K562 (cell line): ENCODE results near the gene NFATC2. TPM values are rescaled to one million over a fixed set of nuclear protein-coding genes. Genes with fewer than 3 reads are reported as not detected.

ENCODE experiments used
- ATAC-seq: fragments of 200-7000 bp; cut with Tn5 transposase; 3 replicates; pipeline ENCODE4 v1.9.1; 2020; ENCODE audit warnings: moderate library complexity
- BruUV-seq: library from RNA; stranded (reverse); fragments of 400-500 nt; replicated peaks from 2 replicates; lab custom pipeline; 2021; lab: Mats Ljungman, UMichigan
- CTCF ChIA-PET: fragments of 300-600 bp; formaldehyde crosslinking; extraction: SDS; loops from one replicate; lab custom pipeline; 2021; ENCODE audit warnings: low intra/inter-chr PET ratio; lab: Yijun Ruan, JAX
- POLR2A ChIA-PET: fragments of 300-600, 350-650 bp; sonication (Branson Sonifier 250); formaldehyde crosslinking; extraction: SDS; loops from one replicate; lab custom pipeline; 2021; ENCODE audit warnings: antibody characterized with exemption, inconsistent platforms; lab: Yijun Ruan, JAX
- DNase-seq, 4 experiments: peaks; one replicate each; pipeline versions ENCODE4 v3.0.0 to v3.0.0-alpha.2; 2011 to 2018; ENCODE audit warnings: low spot score in 3 of 4, mixed read lengths in 3 of 4; ENCODE audit errors: extremely low read depth in 1 of 4
- FAIRE-seq: peaks from 2 replicates; lab custom pipeline; 2011; peaks lifted over from hg19 to GRCh38; lab: Jason Lieb, UNC
- H2AFZ ChIP-seq: 2 replicates; pipeline ENCODE4 v1.6.0; 2011; ENCODE audit warnings: low read depth, low read length, control low read depth, inconsistent platforms
- H3K27ac ChIP-seq: fragments of 200-600 bp; 3 replicates; pipeline ENCODE4 v1.8.0; 2011; ENCODE audit warnings: low read depth, mild to moderate bottlenecking, control low read depth, inconsistent platforms, low read length, moderate library complexity, mixed read lengths; ENCODE audit errors: extremely low read depth
- H3K27me3 ChIP-seq, 2 experiments: fragments of 300-600 bp in 1 of 2; 2 replicates in 1 of 2; 3 replicates in 1 of 2; pipeline versions ENCODE4 v1.6.0 to v1.8.0; 2011; ENCODE audit warnings: inconsistent platforms in 2 of 2, low read length in 2 of 2, mild to moderate bottlenecking in 1 of 2, mixed read lengths in 1 of 2, moderate library complexity in 1 of 2; ENCODE audit not compliant: control insufficient read depth in 2 of 2, insufficient read depth in 2 of 2
- H3K36me3 ChIP-seq: fragments of 300-600 bp; 3 replicates; pipeline ENCODE4 v1.8.0; 2011; ENCODE audit warnings: mild to moderate bottlenecking, low read length, inconsistent platforms; ENCODE audit not compliant: control insufficient read depth, insufficient read depth
- H3K4me1 ChIP-seq, 2 experiments: fragments of 200-600 bp in 1 of 2; replicated peaks in 1 of 2; 2 replicates in 1 of 2; 3 replicates in 1 of 2; pipeline versions ENCODE4 v1.5.1 to v1.8.0; 2011; ENCODE audit warnings: inconsistent platforms in 2 of 2, low read length in 2 of 2, mild to moderate bottlenecking in 1 of 2, mixed read lengths in 1 of 2, moderate library complexity in 1 of 2; ENCODE audit not compliant: control insufficient read depth in 2 of 2, insufficient read depth in 2 of 2
- H3K4me2 ChIP-seq: 2 replicates; pipeline ENCODE4 v1.6.1; 2011; ENCODE audit warnings: low read length, control low read depth, inconsistent platforms, mixed read lengths; ENCODE audit not compliant: insufficient read depth
- H3K4me3 ChIP-seq: fragments of 200-600 bp; sonication (generic), shearing (Covaris generic); 2 replicates; pipeline ENCODE4 v1.5.1; 2016; ENCODE audit warnings: control low read depth, inconsistent platforms
- H3K79me2 ChIP-seq: fragments of 200-600 bp; 3 replicates; pipeline ENCODE4 v1.8.0; 2011; ENCODE audit warnings: low read length, inconsistent platforms; ENCODE audit not compliant: control insufficient read depth, insufficient read depth
- H3K9ac ChIP-seq, 2 experiments: 2 replicates each; pipeline versions ENCODE4 v1.6.0 to v1.6.1; 2011; ENCODE audit warnings: low read depth in 2 of 2, low read length in 2 of 2, control low read depth in 1 of 2, inconsistent platforms in 1 of 2, mild to moderate bottlenecking in 1 of 2, mixed read lengths in 1 of 2; ENCODE audit not compliant: insufficient read depth in 1 of 2
- H3K9me1 ChIP-seq: one replicate; pipeline ENCODE4 v1.6.0; 2011; ENCODE audit warnings: inconsistent platforms, mild to moderate bottlenecking, low read length, moderate library complexity; ENCODE audit not compliant: control insufficient read depth, insufficient read depth
- H3K9me3 ChIP-seq: replicated peaks from 2 replicates; pipeline ENCODE4 v1.5.1; 2011; ENCODE audit warnings: low read depth, low read length, inconsistent platforms; ENCODE audit not compliant: control insufficient read depth, insufficient read depth
- H4K20me1 ChIP-seq: replicated peaks from 2 replicates; pipeline ENCODE4 v1.6.1; 2011; ENCODE audit warnings: low read length, inconsistent platforms, mixed read lengths; ENCODE audit not compliant: control insufficient read depth, insufficient read depth
- ATF3 ChIP-seq, 2 experiments: fragments of 450-650 bp in 1 of 2; sonication (generic) in 1 of 2; formaldehyde crosslinking in 1 of 2; IDR thresholded peaks in 1 of 2; conservative IDR thresholded peaks in 1 of 2; 2 replicates each; pipeline versions ENCODE4 v1.6.1 to v1.8.1; 2016 to 2023; ENCODE audit warnings: mild to moderate bottlenecking in 2 of 2, moderate library complexity in 2 of 2, inconsistent platforms in 1 of 2, missing genetic modification reagents in 1 of 2
- BHLHE40 ChIP-seq: IDR thresholded peaks from 2 replicates; pipeline ENCODE4 v1.6.1; 2011; ENCODE audit warnings: low read length, improper control_type of control experiment
- EHMT2 ChIP-seq: fragments of 450-650 bp; IDR thresholded peaks from 2 replicates; pipeline ENCODE4 v1.6.1; 2018; ENCODE audit warnings: antibody characterized with exemption
- MTA2 ChIP-seq: fragments of 450-650 bp; IDR thresholded peaks from 2 replicates; pipeline ENCODE4 v1.6.1; 2016; ENCODE audit warnings: low read depth
- PPARD ChIP-seq: fragments of 250-450 bp; sonication (Bioruptor Pico); IDR thresholded peaks from 2 replicates; pipeline ENCODE4 v1.8.0; 2022; ENCODE audit warnings: inconsistent platforms, mild to moderate bottlenecking, moderate library complexity
- SIX5 ChIP-seq, 2 experiments: IDR thresholded peaks; 2 replicates each; pipeline ENCODE4 v1.6.1; 2011; ENCODE audit warnings: low read length in 2 of 2, borderline replicate concordance in 1 of 2, low read depth in 1 of 2, mild to moderate bottlenecking in 1 of 2, moderate library complexity in 1 of 2; ENCODE audit not compliant: insufficient read depth in 1 of 2
- SMAD1 ChIP-seq: fragments of 150-350 bp; IDR thresholded peaks from 2 replicates; pipeline ENCODE4 v1.6.1; 2014; ENCODE audit warnings: low read length, low read depth; ENCODE audit not compliant: partially characterized antibody
- SMAD2 ChIP-seq: fragments of 150-350 bp; IDR thresholded peaks from 2 replicates; pipeline ENCODE4 v1.6.1; 2014; ENCODE audit warnings: low read depth, mild to moderate bottlenecking, low read length
- ZC3H8 ChIP-seq: fragments of 450-650 bp; IDR thresholded peaks from 2 replicates; pipeline ENCODE4 v1.6.1; 2017
- ZNF445 ChIP-seq: fragments of 250-450 bp; sonication (Bioruptor Pico); IDR thresholded peaks from 2 replicates; pipeline ENCODE4 v1.4.0; 2020; ENCODE audit warnings: low read depth, mild to moderate bottlenecking, moderate library complexity
- WGBS: fragments of 100-300 bp; shearing (Covaris generic); methylation state at CpG from one replicate; pipeline ENCODE4 v1.1.6; 2016; ENCODE audit warnings: low coverage, mixed read lengths; ENCODE audit not compliant: insufficient coverage; ENCODE audit errors: missing lambda C conversion rate; 5-methylcytosine and 5-hydroxymethylcytosine counted together
- in situ Hi-C: fragments of 300-500 bp; cut with MboI; formaldehyde crosslinking; loops from 4 replicates; pipeline ENCODE4 v1.15.0; 2018; ENCODE audit warnings: inconsistent platforms, mixed read lengths
- intact Hi-C: fragments of 100-400 bp; cut with micrococcal nuclease; formaldehyde crosslinking; loops from 2 replicates; pipeline ENCODE4 v1.14.2; 2022
- polyA plus RNA-seq, 8 experiments: library from polyadenylated mRNA; depleted of rRNA in 4 of 8; stranded (reverse) in 5 of 8; unstranded in 3 of 8; fragments of >200 nt; fragmentation: Nextera tagmentation in 2 of 8; fragmentation: Illumina TruSeq in 1 of 8; extraction: Ambion mirVana in 2 of 8; extraction: Trizol in 1 of 8; gene quantifications; 2 replicates each; pipeline versions ENCODE4 v1.2.1 to v1.2.3, GENCODE V29; 2011 to 2014; ENCODE audit warnings: inconsistent platforms in 1 of 8, missing spikeins in 1 of 8
- total RNA-seq, 7 experiments: library from RNA; depleted of rRNA in 6 of 7; stranded (reverse); fragments of >200 nt in 6 of 7; fragmentation: Illumina TruSeq in 2 of 7; extraction: Trizol in 2 of 7; gene quantifications; 2 replicates each; pipeline versions ENCODE4 v1.2.1 to v1.2.3, GENCODE V29; 2011 to 2021; ENCODE audit warnings: low replicate concordance in 1 of 7
- TF ChIP-seq, protein P1 (sequence below): fragments of 250-450 bp; sonication (Bioruptor Pico); IDR thresholded peaks from 2 replicates; pipeline ENCODE4 v1.8.0; 2022; ENCODE audit warnings: inconsistent platforms, mild to moderate bottlenecking, moderate library complexity, borderline replicate concordance
- TF ChIP-seq, protein P2 (sequence below): fragments of 250-450 bp; sonication (Bioruptor Pico); IDR thresholded peaks from 2 replicates; pipeline ENCODE4 v1.4.0; 2020

The NFATC2 gene
- total and polyA plus RNA-seq, 9 of the 15 experiments (the other 6 are each of a cell fraction or from before 2014, with no cell fraction given): 1.9 to 11.2 (median 3.0) TPM

DNA sequence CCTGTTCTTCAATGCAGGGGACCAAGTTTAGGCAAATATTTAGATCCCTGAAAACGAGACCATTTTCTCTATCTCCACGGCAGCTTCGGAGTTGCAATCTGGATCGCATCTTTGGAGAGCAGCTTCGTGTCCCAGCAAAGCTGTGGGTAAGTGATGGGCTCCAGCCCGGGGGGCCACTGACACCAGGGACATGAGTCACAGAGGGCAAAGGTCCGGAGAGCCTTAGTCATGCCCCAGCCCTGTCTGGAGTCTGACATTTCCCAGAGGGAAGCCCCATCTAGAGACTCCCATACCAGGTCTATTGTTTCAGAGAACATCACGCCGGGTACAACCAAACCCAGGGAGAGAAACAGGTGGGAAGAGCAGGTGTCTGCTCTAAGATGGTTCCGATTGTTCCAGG is 95.9 kb downstream of the NFATC2 start:
- Histone ChIP-seq H3K9ac (no peak overlapping the region), H3K9me3 (no peaks in the 10 kb centered on the region), H2AFZ (no peak overlapping the region), H3K79me2 (no peaks in the 10 kb centered on the region), H3K27me3 (no peaks in the 10 kb centered on the region), H3K36me3 (peaks cover 28% of the 10 kb centered on the region), H3K27ac (no peak overlapping the region), H4K20me1 (no peaks in the 10 kb centered on the region), H3K9me1 (no peaks in the 10 kb centered on the region), H3K4me1 (peaks cover 0 to 7% of the 10 kb centered on the region in 2 experiments; a peak in 2 of 5 replicates), H3K4me2 (no peak overlapping the region), H3K4me3 (no peak overlapping the region)
- DNase-seq (peak; percentile 44 to 59 (median 54)), ATAC-seq (no peak; the same call in 2 of the 3 replicates), FAIRE-seq (peak; percentile 44)
- ChIA-PET POLR2A (interaction anchor here (1.4 kb wide), 1 partner anchor 9 kb away, joined by 4 read pairs; no protein-coding TSS in a partner anchor), CTCF (no interaction called here)
- 69% methylated on average over 9 of the region's 10 CpGs for WGBS
- BruUV-seq: no TSS peak
- in situ Hi-C loops: no loop called here
- intact Hi-C loops: no loop called here
- TF ChIP-seq SMAD2 (no peak), SMAD1 (no peak), ZC3H8 (no peak), BHLHE40 (no peak), EHMT2 (no peak), MTA2 (no peak), SIX5 (IDR thresholded peaks at IDR 0.05; ENCODE audit: borderline replicate concordance in 1 of 2, insufficient read depth in 1 of 2, low read depth in 1 of 2, low read length in 2 of 2) (no peak), ZNF445 (CRISPR knock-in tag) (no peak), ATF3 (IDR thresholded peaks at IDR 0.05) (peak; percentile 66; the same call in 1 of the 2 replicates), ATF3 (CRISPR knock-in tag; conservative IDR thresholded peaks at IDR 0.05) (no peak), PPARD (CRISPR knock-in tag) (no peak)
- TF ChIP-seq, protein P1, sequence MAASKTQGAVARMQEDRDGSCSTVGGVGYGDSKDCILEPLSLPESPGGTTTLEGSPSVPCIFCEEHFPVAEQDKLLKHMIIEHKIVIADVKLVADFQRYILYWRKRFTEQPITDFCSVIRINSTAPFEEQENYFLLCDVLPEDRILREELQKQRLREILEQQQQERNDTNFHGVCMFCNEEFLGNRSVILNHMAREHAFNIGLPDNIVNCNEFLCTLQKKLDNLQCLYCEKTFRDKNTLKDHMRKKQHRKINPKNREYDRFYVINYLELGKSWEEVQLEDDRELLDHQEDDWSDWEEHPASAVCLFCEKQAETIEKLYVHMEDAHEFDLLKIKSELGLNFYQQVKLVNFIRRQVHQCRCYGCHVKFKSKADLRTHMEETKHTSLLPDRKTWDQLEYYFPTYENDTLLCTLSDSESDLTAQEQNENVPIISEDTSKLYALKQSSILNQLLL (CRISPR knock-in tag): no peak
- TF ChIP-seq, protein P2, sequence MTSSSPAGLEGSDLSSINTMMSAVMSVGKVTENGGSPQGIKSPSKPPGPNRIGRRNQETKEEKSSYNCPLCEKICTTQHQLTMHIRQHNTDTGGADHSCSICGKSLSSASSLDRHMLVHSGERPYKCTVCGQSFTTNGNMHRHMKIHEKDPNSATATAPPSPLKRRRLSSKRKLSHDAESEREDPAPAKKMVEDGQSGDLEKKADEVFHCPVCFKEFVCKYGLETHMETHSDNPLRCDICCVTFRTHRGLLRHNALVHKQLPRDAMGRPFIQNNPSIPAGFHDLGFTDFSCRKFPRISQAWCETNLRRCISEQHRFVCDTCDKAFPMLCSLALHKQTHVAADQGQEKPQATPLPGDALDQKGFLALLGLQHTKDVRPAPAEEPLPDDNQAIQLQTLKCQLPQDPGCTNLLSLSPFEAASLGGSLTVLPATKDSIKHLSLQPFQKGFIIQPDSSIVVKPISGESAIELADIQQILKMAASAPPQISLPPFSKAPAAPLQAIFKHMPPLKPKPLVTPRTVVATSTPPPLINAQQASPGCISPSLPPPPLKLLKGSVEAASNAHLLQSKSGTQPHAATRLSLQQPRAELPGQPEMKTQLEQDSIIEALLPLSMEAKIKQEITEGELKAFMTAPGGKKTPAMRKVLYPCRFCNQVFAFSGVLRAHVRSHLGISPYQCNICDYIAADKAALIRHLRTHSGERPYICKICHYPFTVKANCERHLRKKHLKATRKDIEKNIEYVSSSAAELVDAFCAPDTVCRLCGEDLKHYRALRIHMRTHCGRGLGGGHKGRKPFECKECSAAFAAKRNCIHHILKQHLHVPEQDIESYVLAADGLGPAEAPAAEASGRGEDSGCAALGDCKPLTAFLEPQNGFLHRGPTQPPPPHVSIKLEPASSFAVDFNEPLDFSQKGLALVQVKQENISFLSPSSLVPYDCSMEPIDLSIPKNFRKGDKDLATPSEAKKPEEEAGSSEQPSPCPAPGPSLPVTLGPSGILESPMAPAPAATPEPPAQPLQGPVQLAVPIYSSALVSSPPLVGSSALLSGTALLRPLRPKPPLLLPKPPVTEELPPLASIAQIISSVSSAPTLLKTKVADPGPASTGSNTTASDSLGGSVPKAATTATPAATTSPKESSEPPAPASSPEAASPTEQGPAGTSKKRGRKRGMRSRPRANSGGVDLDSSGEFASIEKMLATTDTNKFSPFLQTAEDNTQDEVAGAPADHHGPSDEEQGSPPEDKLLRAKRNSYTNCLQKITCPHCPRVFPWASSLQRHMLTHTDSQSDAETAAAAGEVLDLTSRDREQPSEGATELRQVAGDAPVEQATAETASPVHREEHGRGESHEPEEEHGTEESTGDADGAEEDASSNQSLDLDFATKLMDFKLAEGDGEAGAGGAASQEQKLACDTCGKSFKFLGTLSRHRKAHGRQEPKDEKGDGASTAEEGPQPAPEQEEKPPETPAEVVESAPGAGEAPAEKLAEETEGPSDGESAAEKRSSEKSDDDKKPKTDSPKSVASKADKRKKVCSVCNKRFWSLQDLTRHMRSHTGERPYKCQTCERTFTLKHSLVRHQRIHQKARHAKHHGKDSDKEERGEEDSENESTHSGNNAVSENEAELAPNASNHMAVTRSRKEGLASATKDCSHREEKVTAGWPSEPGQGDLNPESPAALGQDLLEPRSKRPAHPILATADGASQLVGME: no peak
